T-helper 2 cell (primary cell): ENCODE data around the gene SASH1.

ENCODE experiments used
- DNase-seq, 5 experiments: peaks; one replicate each; pipeline versions ENCODE4 v3.0.0 to v3.0.0-alpha.2; 2012 to 2022

Gene SASH1

DNA sequence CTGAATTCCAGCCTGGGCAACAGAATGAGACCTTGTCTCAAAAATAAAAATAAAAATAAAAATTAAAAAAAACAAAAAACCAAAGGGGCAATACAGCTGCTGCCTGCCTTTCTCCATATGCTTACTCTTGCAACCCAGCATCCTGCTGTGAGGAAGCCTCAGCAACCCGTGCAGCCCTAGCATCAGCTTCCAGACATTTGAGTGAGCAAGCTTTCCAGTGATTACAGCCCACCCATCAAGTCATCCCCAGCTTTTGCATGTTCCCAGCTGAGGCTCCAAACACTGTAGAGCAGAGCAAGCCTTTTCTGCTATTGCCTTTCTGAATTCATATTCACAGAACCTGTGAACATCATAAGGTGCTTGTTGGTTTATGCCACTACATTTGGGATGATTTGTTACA is 93.8 kb downstream of the SASH1 start:
- DNase-seq: no peak

DNA sequence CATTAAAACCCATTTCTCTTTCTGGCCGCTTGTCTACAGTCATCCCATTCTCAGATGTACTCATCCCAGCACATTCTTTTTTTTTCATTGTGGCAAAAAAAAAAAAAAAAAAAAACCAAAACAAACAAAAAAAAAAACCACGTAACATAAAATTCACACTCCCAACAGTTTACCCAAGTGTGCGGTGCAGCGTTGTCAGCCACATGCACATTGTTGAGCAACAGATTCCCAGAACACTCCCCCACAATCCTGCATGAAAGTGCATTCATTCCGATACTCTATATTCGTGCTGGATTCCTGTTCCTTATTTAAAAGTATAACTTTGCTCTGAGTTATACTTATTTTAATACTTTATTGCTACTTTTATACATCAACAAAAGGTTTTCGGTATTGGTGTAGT is 96.0 kb downstream of the SASH1 start:
- no peak for DNase-seq

DNA sequence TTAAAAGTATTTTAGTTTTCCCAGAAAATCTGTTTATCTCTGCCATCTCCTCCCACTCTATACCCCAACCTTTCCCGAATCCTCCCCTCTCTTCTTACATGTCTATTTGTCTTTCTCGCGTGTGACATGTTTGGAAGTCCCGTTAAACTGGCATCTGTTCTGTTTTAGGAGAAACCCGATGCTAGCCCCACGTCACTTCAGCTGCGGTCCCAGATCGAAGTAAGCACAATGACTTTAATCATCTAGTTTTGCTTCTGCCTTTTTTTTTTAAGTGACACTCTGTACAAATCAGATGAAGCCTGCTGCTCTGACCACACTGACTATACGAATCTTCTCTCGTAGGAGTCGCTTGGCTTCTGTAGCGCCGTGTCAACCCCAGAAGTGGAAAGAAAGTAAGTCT is 97.4 kb downstream of the SASH1 start:
- DNase-seq: no peak

DNA sequence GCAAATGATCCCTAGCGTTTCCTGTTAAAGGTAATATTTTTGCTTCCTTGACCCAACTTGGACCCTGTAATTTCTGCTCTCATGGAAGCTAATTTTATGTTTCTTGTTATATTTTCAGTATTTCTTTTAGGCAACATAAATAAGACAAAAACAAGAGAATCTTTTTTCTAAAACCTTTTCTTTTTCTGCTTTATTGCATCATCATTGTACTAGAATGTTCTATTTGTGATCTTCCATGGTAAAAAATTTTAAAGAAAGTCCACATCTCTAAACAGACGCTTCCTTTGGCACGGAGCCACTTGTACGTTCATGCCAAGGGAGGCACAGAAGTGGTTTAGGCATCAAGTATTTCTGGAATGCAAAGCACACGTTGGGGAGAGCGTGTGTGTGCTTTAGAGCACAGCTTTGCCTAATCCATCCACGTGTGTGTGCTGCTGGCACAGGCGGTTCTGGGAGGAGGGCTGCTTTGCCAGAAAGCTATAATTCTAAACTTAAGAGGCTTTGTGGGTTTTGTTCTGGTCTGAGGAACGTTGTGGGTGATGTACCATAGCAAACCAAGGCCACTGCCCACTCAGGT is 98.3 kb downstream of the SASH1 start:
- no peak for DNase-seq

DNA sequence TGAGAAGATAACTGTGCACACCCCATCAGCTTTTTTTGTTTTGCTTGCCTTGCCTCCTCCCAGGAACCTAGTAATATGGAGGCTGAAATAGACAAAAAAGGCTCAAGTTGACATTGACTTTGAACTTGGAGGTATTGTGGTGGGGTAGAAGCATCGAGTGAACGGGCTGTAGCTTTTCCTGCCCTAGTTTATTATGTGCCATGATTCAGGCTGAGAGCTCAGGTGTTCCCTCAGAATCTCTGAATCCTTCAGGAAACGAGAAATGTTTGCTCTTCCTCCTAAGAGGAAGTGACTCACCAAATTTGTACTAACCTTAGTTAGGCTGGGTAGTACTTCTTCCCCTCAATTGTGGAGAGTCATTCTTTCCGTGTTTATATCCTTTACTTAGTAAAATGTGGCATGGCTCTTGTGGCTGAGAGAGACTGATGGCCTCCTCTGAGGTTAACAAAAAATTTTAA is 98.8 kb downstream of the SASH1 start:
- DNase-seq: peak in 1 of 5 experiments; percentile 16

DNA sequence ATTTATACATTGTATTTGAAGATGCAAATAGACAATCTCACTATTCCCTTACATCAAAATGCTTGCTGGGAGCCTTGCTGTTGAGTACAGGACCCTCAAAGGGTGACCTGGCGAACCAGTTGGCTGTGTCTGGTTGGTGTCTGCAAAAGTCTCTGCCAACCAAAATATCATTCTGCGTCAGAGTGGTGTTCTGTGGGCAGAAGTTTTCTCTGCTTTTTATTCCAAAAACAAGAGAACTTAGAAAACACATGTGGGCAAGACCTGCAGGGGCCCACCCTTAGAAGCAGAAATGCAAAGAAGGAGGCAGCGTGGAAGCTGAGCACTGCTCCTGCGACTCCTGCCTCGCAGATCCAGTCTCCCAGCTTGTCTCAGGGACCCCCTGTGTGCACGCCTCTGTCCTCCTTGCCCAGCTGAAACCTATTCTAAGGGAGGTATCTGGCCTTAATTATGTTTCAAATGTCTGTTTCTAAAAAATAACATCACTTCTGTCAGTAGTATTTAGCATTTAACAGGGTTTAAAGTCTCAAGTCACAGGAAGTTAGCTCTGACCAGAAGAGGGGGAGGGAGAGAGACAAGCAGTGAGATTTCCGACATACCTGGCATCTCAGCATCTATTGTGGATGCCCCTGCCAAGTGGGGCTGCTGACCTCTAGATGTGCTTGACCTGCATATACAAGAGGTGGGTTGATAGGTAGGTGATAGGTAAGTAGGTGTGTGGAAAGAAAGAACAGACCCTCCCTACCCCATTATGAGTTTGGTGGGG is 101.3 kb downstream of the SASH1 start:
- no peak for DNase-seq

DNA sequence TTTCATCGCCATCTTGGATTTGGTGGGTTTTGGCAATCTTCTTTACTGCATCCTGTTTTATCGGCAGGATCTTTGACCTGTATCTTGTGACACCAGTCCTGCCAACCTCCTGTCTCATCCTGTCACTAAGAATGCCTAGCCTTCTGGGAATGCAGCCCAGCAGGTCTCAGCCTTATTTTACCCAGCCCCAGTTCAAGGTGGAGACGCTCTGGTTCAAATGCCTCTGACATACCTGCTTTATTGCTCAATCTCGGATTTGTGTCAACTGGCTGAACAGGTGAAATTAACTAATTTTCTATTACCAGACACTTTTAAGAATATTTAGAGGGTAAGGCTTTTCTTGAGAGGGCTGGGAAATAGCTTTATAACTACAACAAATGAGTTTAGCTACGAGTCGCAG is 102.5 kb downstream of the SASH1 start:
- DNase-seq: no peak

DNA sequence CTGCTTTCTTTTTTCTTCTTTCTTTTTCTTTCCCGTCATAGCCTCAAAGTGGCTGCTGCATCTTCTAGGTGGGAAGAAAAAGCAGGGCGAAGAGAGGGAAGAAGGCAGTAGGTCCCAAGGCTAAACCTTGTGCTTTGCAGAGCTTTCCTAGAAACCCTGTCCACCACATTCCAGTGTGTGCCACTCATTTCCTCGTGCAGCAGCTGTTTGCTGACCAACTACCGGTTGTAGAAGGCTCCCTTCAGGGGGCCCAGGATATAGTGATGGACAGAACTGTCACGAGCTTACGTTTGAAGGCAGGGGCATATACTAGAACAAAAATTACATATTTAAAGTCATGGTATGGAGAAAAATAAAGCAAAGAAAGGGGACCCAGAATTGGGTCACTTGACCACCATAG is 103.0 kb downstream of the SASH1 start:
- no peak for DNase-seq

DNA sequence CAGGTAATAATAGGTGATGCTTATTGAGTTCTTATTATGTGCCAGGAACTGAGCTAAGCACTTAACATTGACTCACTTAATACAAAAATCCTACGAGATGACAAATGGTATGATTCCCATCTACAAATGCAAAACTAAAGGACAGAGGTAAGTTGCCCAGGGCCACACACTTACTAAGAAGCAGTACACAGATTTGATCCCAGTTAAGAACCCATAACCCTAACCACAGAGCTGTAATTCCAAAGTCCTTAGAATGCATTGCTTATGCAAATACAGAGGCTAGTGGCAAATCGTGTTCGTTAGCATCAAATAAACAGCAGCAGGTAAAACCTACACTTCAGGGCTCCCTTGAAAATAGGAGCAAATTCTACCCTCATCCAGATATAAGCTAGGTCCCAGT is 104.0 kb downstream of the SASH1 start:
- no peak for DNase-seq

DNA sequence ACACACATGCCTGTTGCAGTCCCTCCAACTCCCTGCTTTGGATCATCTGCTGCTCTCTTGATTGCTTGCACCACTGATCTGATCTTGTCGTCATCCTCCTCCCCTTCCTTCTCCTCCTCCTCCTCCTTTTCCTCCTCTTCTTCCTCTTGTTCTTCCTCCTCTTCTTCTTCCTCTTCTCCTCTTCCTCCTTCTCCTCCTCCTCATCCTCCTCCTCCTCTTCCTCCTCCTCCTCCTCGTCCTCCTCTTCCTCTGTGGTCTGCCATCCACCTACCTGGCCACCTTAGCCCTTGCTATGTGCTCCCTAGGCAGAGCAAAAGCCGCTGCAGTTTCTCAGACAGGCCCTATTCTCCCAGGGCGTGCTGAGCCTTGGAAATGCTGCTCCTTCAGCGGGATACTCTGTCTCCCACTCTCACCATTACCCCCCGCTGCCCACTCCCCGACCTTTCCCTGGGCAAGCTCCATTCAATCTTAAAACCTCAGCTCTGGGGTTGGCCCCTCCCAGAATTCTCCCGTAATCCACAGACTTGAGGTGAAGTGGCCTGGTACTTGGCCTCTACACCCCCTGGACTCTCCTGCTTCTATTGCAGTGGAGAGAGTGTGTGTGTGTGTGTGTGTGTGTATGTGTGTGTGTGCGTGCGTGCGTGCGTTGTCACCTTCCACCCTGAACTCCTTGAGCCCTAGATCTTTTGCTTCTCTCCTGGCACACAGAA is 105.0 kb downstream of the SASH1 start:
- no peak for DNase-seq

DNA sequence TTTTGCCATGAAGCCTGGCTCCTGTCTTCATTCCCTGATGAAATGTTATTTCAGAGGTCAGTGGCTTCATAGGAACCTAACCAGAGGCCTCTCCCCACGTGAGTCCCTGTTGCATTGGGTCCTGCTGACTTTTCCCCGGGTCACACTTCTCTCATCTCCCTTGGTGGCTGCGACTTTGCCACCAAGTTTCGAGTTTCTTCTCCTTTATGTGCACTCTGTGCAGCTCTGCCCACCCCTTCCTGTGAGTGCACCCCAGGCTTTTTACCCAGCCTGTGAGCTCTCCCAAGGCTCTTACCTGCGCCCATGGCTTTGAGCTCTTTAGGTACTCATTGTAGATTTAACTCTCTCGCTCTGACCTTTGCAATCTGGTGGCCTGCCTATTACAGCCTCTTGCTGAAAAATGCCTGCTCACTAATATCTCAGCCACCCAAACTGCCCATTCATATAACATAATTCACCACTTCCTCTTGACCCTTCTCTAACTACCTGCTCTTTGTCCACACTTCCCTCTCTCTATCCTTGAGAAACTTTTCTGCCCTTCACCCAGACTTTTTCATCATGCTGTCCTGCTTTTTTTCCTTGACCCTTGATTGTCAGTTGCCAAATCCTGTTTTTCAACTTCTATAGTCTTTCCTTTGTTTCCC is 105.9 kb downstream of the SASH1 start:
- peak in 1 of 5 experiments; percentile 45 for DNase-seq

DNA sequence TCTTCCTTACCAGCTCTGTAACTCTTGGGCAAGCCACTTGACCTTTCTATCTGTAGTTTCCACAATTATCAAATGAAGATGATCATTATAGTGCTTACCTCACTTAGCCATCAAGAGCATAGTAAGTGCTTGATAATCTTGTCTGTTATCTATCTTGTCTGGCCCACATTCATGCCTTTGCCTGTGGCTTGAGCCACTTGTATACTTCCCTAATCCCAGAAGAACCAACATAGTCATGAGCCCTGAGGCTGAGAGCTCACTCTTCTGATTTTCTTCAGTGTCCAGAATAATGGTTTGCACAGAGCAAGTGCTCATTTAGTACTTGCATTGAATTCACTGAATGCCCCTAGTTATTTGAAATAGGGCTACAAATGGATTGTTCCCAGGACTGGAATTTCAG is 108.2 kb downstream of the SASH1 start:
- DNase-seq: no peak

DNA sequence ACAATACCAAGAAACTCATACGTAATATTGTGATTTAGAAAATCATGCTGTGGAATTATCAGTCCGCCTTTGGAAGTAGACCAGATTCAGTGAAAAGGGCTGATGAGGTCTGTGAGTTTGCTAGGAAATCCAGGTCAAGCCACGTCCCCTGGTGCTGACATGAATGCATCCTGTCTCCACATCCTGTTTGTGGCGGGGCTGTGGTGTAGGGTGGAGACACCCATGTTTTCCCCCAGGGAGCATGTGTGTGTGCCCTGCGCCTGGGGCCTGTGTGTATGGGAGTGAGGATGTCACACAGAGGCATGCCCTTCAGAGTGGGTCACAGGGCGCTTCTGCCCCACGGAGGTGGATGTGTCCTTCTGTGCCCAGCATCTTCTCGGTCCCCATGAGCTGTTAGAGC is 109.1 kb downstream of the SASH1 start:
- DNase-seq: peak in 2 of 5 experiments; percentile 54 to 56

DNA sequence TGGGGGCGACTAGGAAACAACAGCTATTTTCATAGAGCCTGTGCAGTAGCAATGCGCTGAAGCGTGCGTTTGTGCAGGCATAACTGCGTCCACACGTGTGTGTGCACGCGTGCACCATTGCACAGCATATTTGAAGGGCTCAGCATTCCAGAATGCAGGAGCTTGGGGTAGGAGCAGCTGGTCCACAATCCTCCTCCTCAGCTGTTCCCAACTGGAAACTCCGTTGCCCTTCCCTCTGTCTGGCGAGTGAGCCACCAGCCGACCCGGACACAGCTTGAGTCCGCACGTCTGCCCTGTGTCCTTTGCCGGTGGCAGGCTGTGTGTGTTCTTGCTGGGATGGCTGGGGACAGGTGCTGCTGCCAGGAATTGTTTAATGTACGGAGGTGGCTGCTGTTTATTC is 110.2 kb downstream of the SASH1 start:
- DNase-seq: no peak

DNA sequence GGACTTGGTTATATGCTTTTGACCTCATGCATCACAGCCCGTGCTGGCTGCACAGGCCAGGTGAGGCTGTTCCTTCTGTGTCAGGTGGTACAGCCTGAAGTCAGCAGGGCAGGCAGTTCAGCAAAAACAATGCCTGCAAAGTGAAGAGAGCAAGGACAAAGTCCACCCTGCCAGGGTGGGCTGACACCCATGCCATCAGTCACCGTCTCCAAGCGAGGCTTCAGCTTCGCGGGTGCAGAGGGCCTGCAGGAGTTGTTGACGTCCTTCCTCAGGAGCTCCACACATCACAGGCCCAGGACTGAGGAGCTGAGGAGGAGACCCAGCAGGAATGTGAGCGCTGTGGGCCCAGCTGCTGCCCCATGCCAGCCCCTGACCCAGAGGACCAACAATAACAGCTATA is 111.3 kb downstream of the SASH1 start:
- DNase-seq: no peak

DNA sequence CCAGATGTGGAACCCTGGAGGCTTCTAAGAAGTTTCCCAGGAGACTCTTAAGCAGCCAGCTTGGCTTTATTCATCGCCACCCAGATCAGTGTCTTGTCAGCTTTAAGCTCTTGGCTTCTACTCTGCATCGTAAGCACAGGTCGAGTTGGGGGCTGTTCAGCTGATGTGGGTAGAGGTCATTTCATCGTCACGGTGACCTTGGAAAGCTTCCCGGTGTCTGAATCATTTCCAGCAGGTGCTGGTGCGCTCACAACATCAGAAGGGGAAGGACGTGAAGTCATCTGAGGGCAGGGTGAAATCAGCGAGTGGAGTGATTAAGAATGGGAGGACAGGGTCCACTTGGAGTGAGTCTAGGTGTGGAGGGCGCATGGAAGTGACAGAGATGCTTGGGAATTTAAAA is 112.6 kb downstream of the SASH1 start:
- DNase-seq: no peak

DNA sequence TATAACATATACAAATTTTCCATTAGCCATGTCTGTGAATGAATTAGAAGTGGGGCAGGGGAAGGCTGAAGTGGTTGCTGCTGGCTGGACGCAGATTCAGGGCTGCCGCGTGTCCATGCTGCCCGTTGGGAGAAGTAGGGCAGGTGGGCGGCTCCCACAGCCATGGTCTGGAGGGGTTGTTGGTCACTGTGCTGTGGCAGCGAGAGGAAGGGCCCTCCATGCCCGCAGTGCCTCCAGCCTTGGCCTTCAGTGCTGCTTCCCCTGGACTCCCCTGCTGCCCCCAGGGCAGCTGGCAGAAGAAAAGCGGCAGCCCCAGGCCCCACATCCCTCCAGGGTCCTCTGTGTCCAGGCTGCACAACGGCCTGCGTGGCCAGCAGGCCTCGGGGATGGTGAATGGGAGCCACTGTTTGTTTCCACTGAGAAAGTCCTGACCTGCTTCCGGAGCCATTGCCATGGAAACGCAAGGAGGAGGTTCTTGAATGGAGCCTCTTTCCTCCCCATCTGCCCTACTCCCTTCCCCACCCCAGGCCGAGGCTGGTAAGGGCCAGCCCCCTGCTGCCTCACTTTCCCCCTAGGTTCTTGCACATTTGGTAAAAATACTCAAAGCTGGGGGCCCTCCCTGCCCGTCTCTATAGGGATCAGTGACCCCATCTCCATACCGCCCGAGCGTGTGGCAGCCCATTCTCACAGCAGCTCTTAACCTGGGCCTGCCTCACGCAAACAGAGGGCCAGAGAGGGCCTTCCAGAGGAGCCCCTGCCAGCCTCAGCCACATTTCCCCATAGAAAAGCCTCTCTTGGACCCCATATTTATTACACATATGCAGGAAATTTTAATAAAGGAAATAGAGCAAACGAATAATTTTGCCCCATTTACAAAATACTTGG is 113.3 kb downstream of the SASH1 start:
- no peak for DNase-seq

DNA sequence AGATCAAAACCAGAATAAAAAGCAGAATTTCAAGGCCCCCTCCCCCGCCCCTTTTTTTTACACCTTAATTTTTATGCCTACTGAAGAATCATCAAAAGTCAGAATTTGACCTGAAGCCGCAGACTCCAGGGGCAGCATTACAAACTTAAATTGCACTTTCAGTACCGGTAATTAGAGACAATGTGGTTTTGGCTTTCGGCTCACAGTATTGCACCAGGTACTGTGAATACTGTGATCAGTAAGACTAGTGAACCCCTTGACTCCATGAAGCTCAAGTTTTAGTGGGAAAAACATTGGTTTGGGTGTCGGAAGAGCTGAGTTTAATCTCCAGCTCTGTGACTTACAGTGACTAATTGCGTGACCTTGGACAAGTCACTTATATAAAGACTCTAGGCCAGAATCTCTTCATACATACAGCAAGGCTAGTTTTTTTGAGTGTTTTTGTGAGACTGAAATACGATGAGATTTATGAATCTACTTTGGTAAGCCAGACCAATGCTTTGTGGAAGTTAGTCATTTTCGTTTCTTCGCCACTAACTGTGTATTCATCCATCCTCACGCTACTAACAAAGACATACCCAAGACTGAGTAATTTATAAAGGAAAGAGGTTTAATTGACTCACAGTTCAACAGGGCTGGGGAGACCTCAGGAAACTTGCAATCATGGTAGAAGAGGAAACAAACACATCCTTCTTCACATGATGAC is 114.7 kb downstream of the SASH1 start:
- peak in 1 of 5 experiments; percentile 7 for DNase-seq

DNA sequence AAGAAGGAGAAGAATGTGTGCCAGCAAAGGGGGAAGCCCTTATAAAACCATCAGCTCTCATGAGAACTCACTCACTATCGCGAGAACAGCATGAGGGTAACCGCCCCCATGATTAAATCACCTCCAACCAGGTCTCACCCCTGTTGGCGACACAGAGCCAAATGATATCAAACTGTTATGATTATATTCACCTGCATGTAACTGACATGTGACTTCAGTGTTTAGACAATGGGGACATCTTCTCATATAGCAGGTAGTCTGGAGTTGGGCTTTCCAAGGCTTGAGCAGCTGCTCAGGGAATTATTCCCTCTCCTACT is 115.2 kb downstream of the SASH1 start:
- no peak for DNase-seq

DNA sequence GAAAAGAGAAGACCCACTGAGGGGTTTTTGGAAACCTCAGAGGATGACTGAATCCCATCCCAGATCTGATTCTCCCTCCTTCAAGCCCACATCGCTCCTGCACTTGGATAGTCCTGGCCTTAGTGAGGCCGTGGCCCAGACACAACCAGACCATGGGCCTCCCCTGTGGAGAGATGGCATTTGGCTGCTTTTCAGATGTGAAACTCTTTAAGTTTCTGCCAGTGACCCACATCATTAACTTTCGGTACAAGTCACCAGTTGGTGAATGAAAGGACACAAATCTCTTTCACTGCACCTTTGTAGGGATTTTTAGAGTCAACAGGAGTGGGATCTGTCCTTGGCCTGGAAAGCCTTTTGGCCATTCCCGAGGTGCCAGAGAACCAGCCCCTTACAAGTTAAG is 116.6 kb downstream of the SASH1 start:
- no peak for DNase-seq

DNA sequence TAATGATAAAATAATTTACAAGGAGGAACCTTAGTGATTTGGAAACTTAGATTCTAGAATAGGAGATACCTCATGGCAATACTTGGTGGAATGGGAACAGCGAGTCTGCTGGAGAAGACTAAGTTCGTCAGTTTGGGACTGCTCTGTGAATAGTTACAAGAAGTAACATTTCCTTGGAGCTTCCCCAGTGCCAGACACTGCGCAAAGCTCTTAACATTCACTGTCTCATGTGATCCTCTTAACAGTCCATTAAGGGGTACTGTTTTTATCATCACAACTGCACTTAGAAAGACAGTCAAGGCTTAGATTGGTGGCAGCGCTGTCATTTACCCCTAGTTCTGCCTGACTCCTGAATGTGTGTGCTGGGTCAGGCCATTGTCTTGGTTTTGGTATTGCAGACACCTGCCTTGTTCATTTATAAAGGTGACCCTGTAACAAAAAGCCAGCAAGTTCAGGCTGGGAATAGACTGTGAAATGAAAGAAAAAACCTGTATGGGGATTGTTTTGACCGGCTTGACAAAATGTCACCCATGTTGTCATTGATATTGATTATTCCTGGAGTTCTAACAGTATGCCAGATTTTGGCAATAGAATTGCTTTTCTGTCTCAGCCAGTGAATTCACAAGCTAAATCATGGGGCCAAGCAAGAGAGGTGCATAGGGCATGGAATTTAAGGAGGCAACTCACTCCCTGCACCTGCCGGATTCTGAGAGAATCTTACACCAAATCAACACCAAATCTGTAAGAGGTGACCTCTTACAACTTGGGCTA is 118.4 kb downstream of the SASH1 start:
- DNase-seq: no peak
